Measurements from ENCODE around the gene TIAM2.
"Not testable (repeated sequence)": the region's sequence is repeated elsewhere in the genome, so short reads cannot be mapped to it uniquely, and the experiment has no call there.

Gene TIAM2

DNA sequence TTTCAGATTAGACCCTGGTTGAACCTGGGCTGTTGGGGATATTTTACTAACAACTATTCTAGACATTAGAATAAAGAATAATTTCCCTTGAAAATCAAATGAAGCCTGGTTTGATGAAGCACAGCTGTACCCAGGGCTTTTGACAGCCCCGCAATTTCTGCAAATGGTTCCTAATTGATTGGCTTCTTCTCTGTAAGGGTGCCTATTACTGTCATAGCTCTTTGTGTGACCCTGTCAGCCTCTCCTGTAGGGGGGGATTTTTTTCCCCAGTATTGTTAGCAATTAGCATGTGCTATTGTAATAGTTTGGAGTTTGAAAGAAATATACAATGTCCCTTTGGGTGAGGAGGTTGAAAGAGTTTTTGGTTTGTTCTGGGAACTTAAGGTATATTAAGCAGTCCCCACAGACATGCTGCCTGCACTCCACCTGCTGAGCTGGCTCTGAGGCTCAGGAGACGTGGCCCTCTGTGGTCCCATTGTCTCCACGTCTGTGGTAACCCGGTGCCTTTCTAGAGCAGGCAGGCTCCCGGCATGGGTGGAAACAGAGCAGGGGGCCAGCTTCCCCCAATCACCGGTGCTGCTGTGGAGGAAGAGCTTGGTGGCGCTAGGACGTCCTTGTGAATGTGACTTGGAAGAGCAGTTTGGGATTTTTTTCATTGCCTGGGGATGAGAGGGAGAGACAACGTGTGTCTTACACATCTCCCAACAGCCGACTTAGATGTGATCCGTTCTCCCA is 221.4 kb downstream of the TIAM2 start:
- Histone ChIP-seq H3K27me3 (ENCODE audit: insufficient read depth, poor library complexity, severe bottlenecking) (peaks cover 2% of the 10 kb centered on the region), H3K4me3 (replicated peaks; ENCODE audit: insufficient read depth, low read length) (no peak overlapping the region), H3K27ac (replicated peaks) (no peak overlapping the region)
- TF ChIP-seq SPI1 (IDR thresholded peaks at IDR 0.05; ENCODE audit: borderline replicate concordance, low read depth), result no peak
- no peak for TF ChIP-seq REST (IDR thresholded peaks at IDR 0.05; ENCODE audit: insufficient replicate concordance, low read depth)
- TF ChIP-seq GABPA (IDR thresholded peaks at IDR 0.05; ENCODE audit: low read depth), result no peak
- no peak for TF ChIP-seq POLR2AphosphoS5 (IDR thresholded peaks at IDR 0.05; ENCODE audit: low read depth)
- TF ChIP-seq, protein P1, sequence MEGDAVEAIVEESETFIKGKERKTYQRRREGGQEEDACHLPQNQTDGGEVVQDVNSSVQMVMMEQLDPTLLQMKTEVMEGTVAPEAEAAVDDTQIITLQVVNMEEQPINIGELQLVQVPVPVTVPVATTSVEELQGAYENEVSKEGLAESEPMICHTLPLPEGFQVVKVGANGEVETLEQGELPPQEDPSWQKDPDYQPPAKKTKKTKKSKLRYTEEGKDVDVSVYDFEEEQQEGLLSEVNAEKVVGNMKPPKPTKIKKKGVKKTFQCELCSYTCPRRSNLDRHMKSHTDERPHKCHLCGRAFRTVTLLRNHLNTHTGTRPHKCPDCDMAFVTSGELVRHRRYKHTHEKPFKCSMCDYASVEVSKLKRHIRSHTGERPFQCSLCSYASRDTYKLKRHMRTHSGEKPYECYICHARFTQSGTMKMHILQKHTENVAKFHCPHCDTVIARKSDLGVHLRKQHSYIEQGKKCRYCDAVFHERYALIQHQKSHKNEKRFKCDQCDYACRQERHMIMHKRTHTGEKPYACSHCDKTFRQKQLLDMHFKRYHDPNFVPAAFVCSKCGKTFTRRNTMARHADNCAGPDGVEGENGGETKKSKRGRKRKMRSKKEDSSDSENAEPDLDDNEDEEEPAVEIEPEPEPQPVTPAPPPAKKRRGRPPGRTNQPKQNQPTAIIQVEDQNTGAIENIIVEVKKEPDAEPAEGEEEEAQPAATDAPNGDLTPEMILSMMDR (IDR thresholded peaks at IDR 0.05; ENCODE audit: insufficient read depth, low read length), result no peak
- no peak for DNase-seq (ENCODE audit: low read depth in 1 of 2, low spot score in 1 of 2)

- not testable (repeated sequence) for H3K27me3 ChIP-seq (ENCODE audit: insufficient read depth, poor library complexity, severe bottlenecking); DNase-seq (ENCODE audit: low read depth in 1 of 2, low spot score in 1 of 2); H3K4me3 ChIP-seq (replicated peaks; ENCODE audit: insufficient read depth, low read length); H3K27ac ChIP-seq (replicated peaks)
Observed at GRCh38 chr6:155218711-155219110, 223.6 kb downstream of the TIAM2 start.

- TF ChIP-seq, protein P1 (IDR thresholded peaks at IDR 0.05; ENCODE audit: insufficient read depth, low read length), result no peak
- TF ChIP-seq GABPA (IDR thresholded peaks at IDR 0.05; ENCODE audit: low read depth), result no peak
- DNase-seq (ENCODE audit: low read depth in 1 of 2, low spot score in 1 of 2), result no peak
- Histone ChIP-seq H3K27ac (replicated peaks) (no peak overlapping the region), H3K4me3 (replicated peaks; ENCODE audit: insufficient read depth, low read length) (no peak overlapping the region), H3K27me3 (ENCODE audit: insufficient read depth, poor library complexity, severe bottlenecking) (peaks cover 2% of the 10 kb centered on the region)
Observed at GRCh38 chr6:155219299-155219698, 224.2 kb downstream of the TIAM2 start.

DNA sequence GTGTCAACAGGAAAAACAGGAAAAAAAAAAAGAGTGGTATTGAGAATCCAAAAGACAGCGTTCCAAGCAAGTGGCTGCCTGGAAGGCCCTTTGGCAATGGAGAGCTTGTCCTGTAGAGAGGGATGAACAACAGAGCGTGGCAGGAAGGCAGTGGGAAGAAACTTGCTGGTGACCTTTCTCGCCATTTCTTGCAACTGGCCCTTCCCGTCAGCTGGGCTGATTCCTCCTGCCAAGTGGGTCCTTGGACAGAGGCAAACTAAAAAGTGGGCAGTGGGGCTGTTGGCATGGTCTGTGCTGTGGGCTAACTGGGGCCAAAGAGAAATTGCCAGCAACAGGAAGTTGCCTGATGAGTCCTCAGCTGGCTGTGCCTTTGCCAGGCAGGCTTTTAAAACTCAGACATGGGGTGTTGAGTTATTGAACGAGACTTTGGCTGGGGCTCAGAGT is 224.8 kb downstream of the TIAM2 start:
- Histone ChIP-seq H3K27ac (replicated peaks) (no peak overlapping the region), H3K27me3 (ENCODE audit: insufficient read depth, poor library complexity, severe bottlenecking) (peaks cover 2% of the 10 kb centered on the region), H3K4me3 (replicated peaks; ENCODE audit: insufficient read depth, low read length) (no peak overlapping the region)
- no peak for DNase-seq (ENCODE audit: low read depth in 1 of 2, low spot score in 1 of 2)
- no peak for TF ChIP-seq REST (IDR thresholded peaks at IDR 0.05; ENCODE audit: insufficient replicate concordance, low read depth)
- TF ChIP-seq SPI1 (IDR thresholded peaks at IDR 0.05; ENCODE audit: borderline replicate concordance, low read depth), result no peak
- no peak for TF ChIP-seq POLR2AphosphoS5 (IDR thresholded peaks at IDR 0.05; ENCODE audit: low read depth)
- TF ChIP-seq, protein P1 (IDR thresholded peaks at IDR 0.05; ENCODE audit: insufficient read depth, low read length), result no peak
- no peak for TF ChIP-seq GABPA (IDR thresholded peaks at IDR 0.05; ENCODE audit: low read depth)
